Prostate gland (tissue), 2 donors: Measurements from ENCODE around the gene DEFB129. TPM values are rescaled to one million over a fixed set of nuclear protein-coding genes. Genes with fewer than 3 reads are reported as not detected.

ENCODE experiments used
- DNase-seq: peaks from one replicate; pipeline ENCODE4 v3.0.0-alpha.2; 2019; ENCODE audit warnings: low spot score
- H3K27ac ChIP-seq, 2 donors: fragments of 200-600 bp; sonication (generic); 2 replicates each; pipeline ENCODE4 v1.5.1; 2017 to 2019
- H3K27me3 ChIP-seq: fragments of 200-600 bp; sonication (generic); replicated peaks from 2 replicates; pipeline ENCODE4 v1.5.1; 2019; ENCODE audit not compliant: insufficient read depth
- H3K36me3 ChIP-seq, 2 donors: fragments of 200-600 bp; sonication (generic); 1 replicate in 1 of 2; 2 replicates in 1 of 2; pipeline versions ENCODE4 v1.5.1 to v1.8.1; 2017 to 2019
- H3K4me1 ChIP-seq: fragments of 200-600 bp; sonication (generic); replicated peaks from 2 replicates; pipeline ENCODE4 v1.5.1; 2019
- H3K4me3 ChIP-seq, 2 donors: fragments of 200-600 bp; sonication (generic); 2 replicates each; pipeline ENCODE4 v1.5.1; 2017 to 2019
- H3K9me3 ChIP-seq: fragments of 200-600 bp; sonication (generic); 2 replicates; pipeline ENCODE4 v1.5.1; 2017
- POLR2A ChIP-seq: fragments of 450-650 bp; IDR thresholded peaks from one replicate; pipeline ENCODE4 v1.6.1; 2016; ENCODE audit warnings: antibody characterized with exemption, mild to moderate bottlenecking
- POLR2AphosphoS5 ChIP-seq: sonication (generic); formaldehyde crosslinking; IDR thresholded peaks from one replicate; pipeline ENCODE4 v1.6.1; 2017; ENCODE audit warnings: antibody characterized with exemption
- WGBS: methylation state at CpG from one replicate; pipeline ENCODE4 v1.1.5; 2018; 5-methylcytosine and 5-hydroxymethylcytosine counted together
- intact Hi-C: fragments of 100-400 bp; cut with DNase I; formaldehyde crosslinking; loops from one replicate; pipeline ENCODE4 v1.14.2; 2022
- total RNA-seq, 2 donors: library from RNA; depleted of rRNA; stranded (reverse); fragments of >200 nt; gene quantifications; one replicate each; pipeline ENCODE4 v1.1.0, GENCODE V29; 2016
- TF ChIP-seq, protein P1 (sequence below), 4 experiments: fragments of 200-600 bp in 2 of 4; fragments of 450-650 bp in 2 of 4; sonication (generic) in 2 of 4; IDR thresholded peaks; 1 replicate in 3 of 4; 2 replicates in 1 of 4; pipeline ENCODE4 v1.5.1; 2016 to 2019; ENCODE audit warnings: antibody characterized with exemption in 4 of 4, mild to moderate bottlenecking in 2 of 4, moderate library complexity in 2 of 4

The DEFB129 gene
- total RNA-seq, 2 donors from 2014 or later: not detected

DNA sequence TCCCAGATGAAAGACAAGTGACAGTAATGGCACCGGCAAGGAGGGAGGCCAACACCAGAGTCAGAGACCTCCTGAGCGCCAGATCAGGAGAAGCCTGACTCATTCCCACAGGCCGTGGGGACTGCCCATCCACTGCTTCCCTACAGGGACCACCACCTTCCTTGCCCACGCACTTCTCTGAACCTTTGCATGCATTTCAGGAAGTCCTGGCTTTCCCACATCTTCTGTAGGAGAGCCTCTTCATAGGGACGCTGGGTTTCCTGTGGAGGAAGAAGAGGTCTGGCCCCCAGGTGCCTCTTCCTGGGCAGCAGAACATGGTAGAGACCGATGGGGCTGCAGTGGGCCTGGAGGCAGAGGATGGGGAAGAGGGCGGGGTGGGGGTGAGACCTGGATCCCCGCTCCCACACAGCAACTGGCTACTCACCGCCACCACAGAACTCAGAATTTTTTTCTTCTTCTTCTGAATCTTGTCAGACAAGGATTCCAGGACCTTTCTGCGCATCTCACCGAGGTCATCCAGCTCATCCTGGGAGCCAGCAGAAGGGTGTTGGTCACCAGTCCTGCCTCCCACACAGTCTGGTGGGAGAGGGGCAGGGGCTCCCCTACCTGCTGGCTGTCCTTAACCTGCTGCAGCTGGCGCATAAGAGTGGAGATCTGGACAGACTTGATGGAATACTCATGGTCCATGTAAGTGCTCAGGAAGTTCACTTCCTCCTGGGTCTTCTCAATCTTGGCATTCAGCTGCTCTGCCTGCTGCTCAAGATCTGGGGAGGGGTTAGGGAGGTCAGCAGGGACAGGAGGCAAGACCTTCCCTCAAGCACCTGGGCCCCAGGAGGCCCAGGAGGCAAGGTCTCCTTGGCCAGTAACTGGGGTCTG lies 49.8 kb downstream of the DEFB129 start:
- intact Hi-C loops: no loop called here
- H3K27ac ChIP-seq: no peak overlapping the region
- no peaks in the 10 kb centered on the region for H3K36me3 ChIP-seq
- no peaks in the 10 kb centered on the region for H3K27me3 ChIP-seq
- no peaks in the 10 kb centered on the region for H3K9me3 ChIP-seq
- no peaks in the 10 kb centered on the region for H3K4me1 ChIP-seq
- DNase-seq: no peak
- TF ChIP-seq POLR2A (no peak), POLR2AphosphoS5 (no peak)
- TF ChIP-seq, protein P1, sequence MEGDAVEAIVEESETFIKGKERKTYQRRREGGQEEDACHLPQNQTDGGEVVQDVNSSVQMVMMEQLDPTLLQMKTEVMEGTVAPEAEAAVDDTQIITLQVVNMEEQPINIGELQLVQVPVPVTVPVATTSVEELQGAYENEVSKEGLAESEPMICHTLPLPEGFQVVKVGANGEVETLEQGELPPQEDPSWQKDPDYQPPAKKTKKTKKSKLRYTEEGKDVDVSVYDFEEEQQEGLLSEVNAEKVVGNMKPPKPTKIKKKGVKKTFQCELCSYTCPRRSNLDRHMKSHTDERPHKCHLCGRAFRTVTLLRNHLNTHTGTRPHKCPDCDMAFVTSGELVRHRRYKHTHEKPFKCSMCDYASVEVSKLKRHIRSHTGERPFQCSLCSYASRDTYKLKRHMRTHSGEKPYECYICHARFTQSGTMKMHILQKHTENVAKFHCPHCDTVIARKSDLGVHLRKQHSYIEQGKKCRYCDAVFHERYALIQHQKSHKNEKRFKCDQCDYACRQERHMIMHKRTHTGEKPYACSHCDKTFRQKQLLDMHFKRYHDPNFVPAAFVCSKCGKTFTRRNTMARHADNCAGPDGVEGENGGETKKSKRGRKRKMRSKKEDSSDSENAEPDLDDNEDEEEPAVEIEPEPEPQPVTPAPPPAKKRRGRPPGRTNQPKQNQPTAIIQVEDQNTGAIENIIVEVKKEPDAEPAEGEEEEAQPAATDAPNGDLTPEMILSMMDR (IDR thresholded peaks at IDR 0.05): no peak
- WGBS: 92% methylated on average over 11 of the region's 12 CpGs
- no peak overlapping the region for H3K4me3 ChIP-seq

DNA sequence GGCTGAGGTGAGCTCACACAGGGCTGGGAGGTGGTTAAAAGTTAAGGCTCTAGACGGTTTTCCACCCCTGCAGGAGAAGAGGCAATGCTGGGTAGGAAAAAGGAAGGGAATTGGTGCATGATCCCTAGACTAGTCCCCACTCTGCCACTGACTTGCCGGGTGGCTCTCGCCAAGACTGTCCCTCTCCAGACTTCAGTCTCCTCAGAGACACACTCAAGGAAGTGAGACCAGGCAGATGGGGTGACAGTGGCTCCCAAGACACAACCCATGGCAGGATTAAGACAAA lies 50.4 kb downstream of the DEFB129 start:
- H3K4me3 ChIP-seq: no peak overlapping the region
- no peak for DNase-seq
- no peaks in the 10 kb centered on the region for H3K36me3 ChIP-seq
- intact Hi-C loops: no loop called here
- no peaks in the 10 kb centered on the region for H3K9me3 ChIP-seq
- H3K4me1 ChIP-seq: no peaks in the 10 kb centered on the region
- H3K27me3 ChIP-seq: no peaks in the 10 kb centered on the region
- TF ChIP-seq POLR2AphosphoS5 (no peak), POLR2A (no peak)
- TF ChIP-seq, protein P1 (IDR thresholded peaks at IDR 0.05): no peak
- no peak overlapping the region for H3K27ac ChIP-seq
- 68% methylated on average over 3 of the region's 3 CpGs for WGBS

DNA sequence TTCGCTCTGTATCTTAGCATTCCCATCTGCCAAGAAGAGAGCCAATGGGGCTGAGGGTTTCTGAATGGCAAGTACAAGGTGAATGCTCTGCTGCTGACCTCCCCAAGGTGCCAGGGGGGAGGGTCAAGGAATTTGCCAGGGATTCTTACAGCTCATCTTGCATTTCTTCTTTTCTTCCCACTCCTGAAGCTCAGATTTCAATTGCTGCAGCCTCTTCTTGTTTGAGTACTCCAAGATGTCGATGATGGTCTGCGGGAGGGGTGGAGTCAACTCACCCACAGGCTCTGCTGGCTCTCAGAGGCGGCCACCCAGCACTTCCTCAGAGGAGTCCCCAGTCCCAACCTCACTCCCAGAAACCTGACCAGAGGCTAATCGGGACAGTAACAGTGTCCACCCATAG lies 51.1 kb downstream of the DEFB129 start:
- H3K27me3 ChIP-seq: no peaks in the 10 kb centered on the region
- TF ChIP-seq POLR2A (no peak), POLR2AphosphoS5 (no peak)
- TF ChIP-seq, protein P1 (IDR thresholded peaks at IDR 0.05): no peak
- H3K4me3 ChIP-seq: no peak overlapping the region
- no peaks in the 10 kb centered on the region for H3K36me3 ChIP-seq
- DNase-seq: no peak
- H3K27ac ChIP-seq: no peak overlapping the region
- no peaks in the 10 kb centered on the region for H3K9me3 ChIP-seq
- intact Hi-C loops: no loop called here
- 78% methylated on average over 5 of the region's 5 CpGs for WGBS
- H3K4me1 ChIP-seq: no peaks in the 10 kb centered on the region

DNA sequence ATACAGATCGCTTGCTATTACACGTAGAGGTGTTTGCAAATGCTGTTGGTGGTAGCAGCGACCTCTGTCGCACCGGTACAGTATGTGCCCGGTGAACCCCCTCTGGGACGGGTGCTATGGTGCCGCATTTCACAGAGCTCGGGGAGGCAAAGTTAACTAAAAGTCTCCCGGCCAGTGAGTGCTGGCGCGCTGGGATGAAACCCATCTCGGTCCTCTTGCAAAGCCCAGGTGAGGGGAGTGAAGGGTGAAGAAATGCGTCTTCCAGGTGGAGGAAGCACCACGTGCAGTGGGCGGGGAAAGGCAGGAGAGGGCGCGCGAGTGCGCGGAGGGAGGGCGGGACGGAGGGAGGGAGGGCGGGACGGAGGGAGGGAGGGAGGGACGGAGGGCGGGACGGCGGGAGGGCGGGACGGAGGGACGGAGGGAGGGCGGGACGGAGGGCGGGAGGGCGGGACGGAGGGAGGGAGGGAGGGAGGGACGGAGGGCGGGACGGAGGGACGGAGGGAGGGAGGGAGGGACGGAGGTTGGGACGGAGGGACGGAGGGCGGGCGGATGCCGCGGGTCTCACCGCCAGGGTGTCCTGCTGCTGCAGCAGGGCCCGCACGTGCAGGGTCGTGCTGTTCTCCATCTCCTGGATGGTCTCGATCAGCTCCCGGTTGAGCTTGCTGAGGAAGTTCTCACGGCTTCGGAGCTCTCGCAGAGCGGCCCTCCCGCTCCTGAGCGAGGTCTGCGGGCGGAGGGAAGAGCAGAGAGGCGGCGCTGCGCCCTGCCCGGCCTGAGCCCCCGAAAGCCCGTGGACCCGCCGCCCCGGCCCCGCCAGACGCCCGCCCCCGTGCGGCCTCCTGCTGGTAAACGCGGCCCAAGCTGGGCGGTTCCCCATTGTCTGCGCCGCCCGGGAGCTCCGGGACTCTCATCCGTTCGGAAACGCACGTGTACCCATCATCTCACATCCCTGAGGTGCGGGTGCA lies 51.8 kb downstream of the DEFB129 start:
- Histone ChIP-seq H3K27me3 (no peaks in the 10 kb centered on the region), H3K4me1 (no peaks in the 10 kb centered on the region), H3K27ac (no peak overlapping the region), H3K4me3 (no peak overlapping the region), H3K9me3 (no peaks in the 10 kb centered on the region), H3K36me3 (no peaks in the 10 kb centered on the region)
- TF ChIP-seq POLR2AphosphoS5: no peak
- TF ChIP-seq POLR2A: no peak
- TF ChIP-seq, protein P1 (IDR thresholded peaks at IDR 0.05): no peak
- no peak for DNase-seq
- intact Hi-C loops: no loop called here
- 81% methylated on average over 64 of the region's 88 CpGs for WGBS

Other genes starting within 250 kb of the DEFB129 start
- gene DEFB125, start 139.6 kb upstream of the DEFB129 start, total RNA-seq: not detected
- gene DEFB126, start 84.7 kb upstream of the DEFB129 start, total RNA-seq: not detected
- gene DEFB127, start 69.8 kb upstream of the DEFB129 start, total RNA-seq: not detected
- gene DEFB128, start 37.5 kb upstream of the DEFB129 start, total RNA-seq: not detected
- 1 to 10 TPM; 2.2 to 3.3 TPM for gene DEFB132, start 30.5 kb downstream of the DEFB129 start, total RNA-seq
- gene C20orf96, start 63.5 kb downstream of the DEFB129 start, total RNA-seq: 10 to 100 TPM in 1 of 2 donors, 1 to 10 TPM in 1; 4.7 to 16.1 TPM
- gene ZCCHC3, start 70.3 kb downstream of the DEFB129 start, total RNA-seq: 10 to 100 TPM; 16.3 to 27.0 TPM
- gene SOX12, start 98.3 kb downstream of the DEFB129 start, total RNA-seq: 10 to 100 TPM; 10.7 to 21.0 TPM
- gene NRSN2, start 119.9 kb downstream of the DEFB129 start, total RNA-seq: 10 to 100 TPM; 26.3 to 48.3 TPM
- gene TRIB3, start 153.5 kb downstream of the DEFB129 start, total RNA-seq: 10 to 100 TPM; 11.8 to 22.7 TPM
- gene RBCK1, start 181.0 kb downstream of the DEFB129 start, total RNA-seq: 100 to 1,000 TPM; 108 to 158 TPM
- gene TBC1D20, start 235.3 kb downstream of the DEFB129 start, total RNA-seq: 10 to 100 TPM; 38.0 to 53.1 TPM